HUES64 (cell line): ENCODE data around the gene MOB3A.

ENCODE experiments used
- H3K27ac ChIP-seq: 2 replicates; pipeline ENCODE4 v1.7.0; 2013; ENCODE audit warnings: low read depth, low read length, inconsistent platforms
- H3K27me3 ChIP-seq: 2 replicates; pipeline ENCODE4 v1.6.1; 2013; ENCODE audit warnings: mild to moderate bottlenecking, low read length; ENCODE audit not compliant: insufficient read depth
- H3K36me3 ChIP-seq: 2 replicates; pipeline ENCODE4 v1.6.1; 2013; ENCODE audit warnings: mild to moderate bottlenecking, low read length; ENCODE audit not compliant: insufficient read depth
- H3K4me1 ChIP-seq: 2 replicates; pipeline ENCODE4 v1.6.1; 2013; ENCODE audit warnings: mild to moderate bottlenecking, low read length, moderate library complexity; ENCODE audit not compliant: insufficient read depth
- H3K4me3 ChIP-seq: 2 replicates; pipeline ENCODE4 v1.5.1; 2013; ENCODE audit warnings: mild to moderate bottlenecking, low read length, moderate library complexity
- H3K9ac ChIP-seq: 2 replicates; pipeline ENCODE4 v1.6.1; 2013; ENCODE audit warnings: mild to moderate bottlenecking, low read depth, low read length
- H3K9me3 ChIP-seq: 2 replicates; pipeline ENCODE4 v1.6.1; 2013; ENCODE audit warnings: low read depth, low read length; ENCODE audit not compliant: insufficient read depth
- WGBS: fragments of 150-250, 120-280 bp; methylation state at CpG from one replicate; pipeline ENCODE4 v1.1.7; 2013; ENCODE audit warnings: missing lambda C conversion rate; 5-methylcytosine and 5-hydroxymethylcytosine counted together

Gene MOB3A

DNA sequence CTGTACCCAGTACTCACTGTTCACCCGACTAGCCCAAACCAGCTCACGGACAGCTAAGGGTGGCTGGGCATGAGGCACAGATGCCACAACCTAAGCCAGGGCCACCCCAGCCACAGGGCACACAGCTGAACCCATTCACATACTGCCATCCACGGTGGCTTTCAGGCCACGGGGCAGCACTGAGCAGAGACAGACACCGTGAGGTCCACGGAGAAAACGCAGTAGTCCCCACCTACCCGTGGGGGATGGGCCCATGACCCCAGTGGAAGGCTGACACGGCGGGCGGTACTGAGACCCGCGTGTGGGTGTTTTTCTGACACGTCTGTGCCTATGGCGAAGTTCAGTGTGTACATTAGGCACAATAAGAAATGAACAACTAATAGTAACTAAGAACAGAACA is 26.1 kb upstream of the MOB3A start:
- no peak overlapping the region for H3K27ac ChIP-seq
- no peak overlapping the region for H3K9ac ChIP-seq
- no peaks in the 10 kb centered on the region for H3K9me3 ChIP-seq
- H3K4me1 ChIP-seq: no peaks in the 10 kb centered on the region
- 96% methylated on average over 15 of the region's 15 CpGs for WGBS
- H3K36me3 ChIP-seq: peaks cover 93% of the 10 kb centered on the region
- no peaks in the 10 kb centered on the region for H3K27me3 ChIP-seq
- no peak overlapping the region for H3K4me3 ChIP-seq

DNA sequence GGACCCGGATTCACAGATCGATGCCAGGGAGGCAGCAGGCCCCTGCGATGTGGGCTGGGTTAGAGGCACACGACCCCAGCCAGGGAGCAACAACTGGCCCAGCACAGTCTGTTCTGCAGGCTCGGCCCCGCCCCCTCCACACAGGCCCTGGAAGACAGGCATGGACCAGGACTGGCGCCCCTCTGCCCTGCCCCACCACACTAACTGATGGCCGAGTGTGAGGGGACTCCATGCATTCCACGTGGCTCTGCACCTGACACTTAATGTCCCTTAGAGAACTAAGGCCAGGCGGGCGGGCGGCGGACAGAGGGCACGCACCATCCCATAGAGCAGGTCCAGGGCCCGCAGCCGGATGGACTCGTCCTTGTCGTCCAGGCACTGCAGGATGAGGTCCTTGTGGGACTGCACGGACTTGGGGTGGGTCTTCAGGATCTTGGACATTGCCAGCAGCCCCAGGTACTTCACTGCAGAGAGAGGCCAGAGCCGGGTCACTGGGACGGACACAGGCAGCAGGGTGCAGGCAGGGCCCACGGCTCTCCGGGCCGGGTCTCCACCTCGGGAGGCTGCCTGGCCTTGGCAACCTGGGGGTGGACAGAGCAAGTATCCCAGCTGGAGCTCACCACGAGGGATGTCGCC is 25.4 kb upstream of the MOB3A start:
- Histone ChIP-seq H3K9me3 (no peaks in the 10 kb centered on the region), H3K36me3 (peaks cover 93% of the 10 kb centered on the region), H3K27ac (no peak overlapping the region), H3K4me3 (no peak overlapping the region), H3K4me1 (no peaks in the 10 kb centered on the region), H3K9ac (no peak overlapping the region), H3K27me3 (no peaks in the 10 kb centered on the region)
- WGBS: 95% methylated on average over 27 of the region's 27 CpGs

DNA sequence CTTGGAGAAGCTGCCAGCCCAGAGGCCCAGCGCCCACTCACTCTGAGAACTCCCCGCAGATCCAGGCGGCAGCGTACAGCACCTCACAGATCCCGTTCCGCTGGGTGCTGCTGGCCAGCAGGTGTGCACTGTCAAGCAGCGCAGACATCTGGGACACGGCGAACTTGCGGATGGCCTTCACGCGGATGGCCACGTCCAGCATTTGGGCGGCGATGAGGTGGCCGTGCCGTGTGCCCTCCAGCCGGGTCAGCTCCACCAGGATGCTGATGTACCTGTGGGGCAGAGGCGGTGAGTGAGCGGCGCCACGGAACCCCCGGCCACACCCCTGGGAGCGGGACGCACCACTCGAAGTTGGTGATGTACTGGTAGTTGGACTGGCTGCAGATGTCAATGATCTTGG is 24.7 kb upstream of the MOB3A start:
- Histone ChIP-seq H3K36me3 (peaks cover 94% of the 10 kb centered on the region), H3K4me3 (no peak overlapping the region)
- 97% methylated on average over 26 of the region's 26 CpGs for WGBS

DNA sequence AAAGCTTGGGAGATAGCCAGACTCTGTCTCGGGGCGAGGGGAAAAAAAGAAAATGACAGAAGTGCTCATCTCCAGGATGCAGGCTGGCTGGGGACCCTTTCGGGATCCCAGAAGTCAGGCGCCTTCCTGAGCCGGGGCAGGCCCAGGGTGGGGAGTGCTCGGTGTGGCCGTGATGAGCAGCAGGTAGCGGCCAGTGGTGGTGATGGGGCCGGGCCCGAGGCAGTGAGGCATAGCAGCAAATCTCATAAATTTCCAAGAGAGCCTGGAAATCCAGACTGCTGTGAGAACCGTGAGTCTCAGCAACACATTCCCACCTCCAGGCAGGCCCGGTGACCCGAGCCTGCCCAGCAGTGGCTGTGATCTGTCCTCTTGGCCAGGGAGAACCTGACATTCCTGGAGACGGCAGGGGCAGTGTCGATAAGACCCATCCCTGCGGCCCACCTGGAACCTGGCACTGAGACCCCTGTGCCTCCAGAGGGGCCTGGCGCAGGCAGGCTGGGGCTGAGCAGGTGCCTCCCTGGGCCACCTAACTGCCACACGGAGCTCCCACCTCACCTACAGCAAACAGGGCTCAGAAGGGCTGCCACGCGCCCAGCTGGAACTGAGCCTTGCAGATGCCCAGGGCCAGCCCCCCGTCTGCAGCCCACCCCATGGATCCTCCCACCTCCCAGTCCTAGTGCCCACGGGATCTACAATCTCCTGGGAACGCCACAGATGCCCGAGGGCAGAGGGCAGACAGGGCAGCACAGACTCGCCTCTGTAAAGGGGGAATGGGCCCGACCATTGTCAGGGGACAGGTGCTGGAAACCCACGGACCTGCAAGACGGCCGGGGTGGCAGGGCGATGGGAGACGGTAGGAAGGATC is 24.0 kb upstream of the MOB3A start:
- Histone ChIP-seq H3K27ac (no peak overlapping the region), H3K4me3 (no peak overlapping the region), H3K36me3 (peaks cover 94% of the 10 kb centered on the region), H3K4me1 (no peaks in the 10 kb centered on the region), H3K9ac (no peak overlapping the region), H3K27me3 (no peaks in the 10 kb centered on the region), H3K9me3 (no peaks in the 10 kb centered on the region)
- WGBS: 96% methylated on average over 31 of the region's 31 CpGs

More for the DNA sequence above, 24.7 kb upstream of the MOB3A start:
- Histone ChIP-seq H3K9me3 (no peaks in the 10 kb centered on the region), H3K27me3 (no peaks in the 10 kb centered on the region), H3K27ac (no peak overlapping the region), H3K4me1 (no peaks in the 10 kb centered on the region), H3K9ac (no peak overlapping the region)

DNA sequence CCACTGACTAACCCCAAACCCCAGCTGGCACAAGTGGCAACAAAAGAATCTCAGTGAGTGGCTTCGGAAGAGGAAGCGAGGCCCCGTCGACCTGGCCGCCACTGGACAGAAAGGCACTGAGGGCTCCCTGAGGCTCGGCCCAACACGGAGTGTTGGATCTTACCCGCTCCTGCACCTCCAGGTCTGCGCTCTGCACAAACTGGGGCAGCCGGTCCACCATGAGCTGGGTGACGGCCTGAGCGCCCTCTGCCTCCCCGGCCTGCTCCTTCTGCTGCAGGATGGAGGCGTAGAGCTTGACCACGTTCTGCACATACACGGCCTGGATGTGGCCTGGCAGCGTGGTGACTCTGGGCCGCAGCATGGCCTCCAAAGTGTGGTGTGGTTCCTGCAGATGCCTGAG is 22.3 kb upstream of the MOB3A start:
- Histone ChIP-seq H3K9me3 (no peaks in the 10 kb centered on the region), H3K27ac (no peak overlapping the region), H3K4me3 (no peak overlapping the region), H3K36me3 (peaks cover 96% of the 10 kb centered on the region), H3K9ac (no peak overlapping the region), H3K4me1 (no peaks in the 10 kb centered on the region), H3K27me3 (no peaks in the 10 kb centered on the region)
- WGBS: 96% methylated on average over 18 of the region's 18 CpGs

DNA sequence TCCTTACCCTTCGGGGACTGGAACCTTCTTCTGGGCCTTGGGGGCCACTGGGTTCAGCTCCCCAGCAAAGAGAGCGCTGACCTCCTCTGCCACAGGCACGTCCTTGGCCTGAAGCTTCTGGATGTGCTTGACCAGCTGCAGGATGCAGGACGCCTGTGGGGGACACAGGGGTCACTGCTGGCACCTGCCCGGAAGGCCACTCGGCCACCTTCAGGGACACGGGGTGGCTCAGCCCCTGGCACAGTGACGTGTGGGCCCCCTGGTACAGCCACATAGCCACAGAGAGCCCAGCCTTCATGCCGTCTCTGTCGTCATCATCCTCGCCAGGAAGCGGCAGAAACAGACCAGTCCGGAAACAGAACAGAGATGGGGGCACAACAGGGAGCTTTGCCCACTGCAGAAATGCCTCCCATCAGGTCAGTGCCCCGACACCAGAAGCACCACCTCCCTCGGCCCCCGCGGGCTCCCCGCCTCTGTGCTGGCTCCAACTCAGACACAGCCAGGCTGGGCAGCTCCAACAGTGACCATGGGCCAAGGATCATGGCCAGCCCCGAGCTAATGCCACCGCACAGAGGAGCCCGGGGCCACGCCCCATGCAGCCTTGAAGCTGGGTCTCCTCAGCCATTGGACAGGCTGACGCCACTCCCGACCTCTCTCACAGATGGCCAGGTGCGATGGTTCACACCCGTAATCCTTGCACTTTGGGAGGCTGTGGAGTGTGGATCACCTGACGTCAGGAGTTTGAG is 21.3 kb upstream of the MOB3A start:
- no peak overlapping the region for H3K4me3 ChIP-seq
- H3K27me3 ChIP-seq: no peaks in the 10 kb centered on the region
- no peaks in the 10 kb centered on the region for H3K4me1 ChIP-seq
- no peaks in the 10 kb centered on the region for H3K9me3 ChIP-seq
- peaks cover 95% of the 10 kb centered on the region for H3K36me3 ChIP-seq
- H3K9ac ChIP-seq: no peak overlapping the region
- H3K27ac ChIP-seq: no peak overlapping the region
- WGBS: 97% methylated on average over 27 of the region's 27 CpGs

DNA sequence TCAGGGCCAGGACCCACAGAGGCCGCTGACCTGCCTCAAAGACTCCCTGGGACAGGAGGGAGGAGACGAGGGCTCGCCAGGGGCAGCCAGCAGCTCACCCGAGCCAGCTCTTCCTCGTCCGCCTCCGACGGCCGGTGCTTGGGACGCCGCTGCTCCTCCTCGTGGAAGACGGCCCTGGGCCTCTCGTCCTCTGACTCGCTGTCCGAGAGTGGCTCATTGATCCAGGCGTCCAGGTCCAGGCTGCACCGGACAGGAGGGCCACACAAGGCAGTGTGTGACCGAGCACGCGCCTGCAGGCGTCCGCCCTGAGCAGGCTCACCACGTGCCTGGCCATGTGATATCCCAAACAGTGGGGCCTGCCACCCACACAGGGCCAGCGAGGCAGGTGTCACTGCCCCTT is 20.4 kb upstream of the MOB3A start:
- Histone ChIP-seq H3K4me3 (no peak overlapping the region), H3K27me3 (no peaks in the 10 kb centered on the region), H3K4me1 (no peaks in the 10 kb centered on the region), H3K9me3 (no peaks in the 10 kb centered on the region), H3K9ac (no peak overlapping the region; the same call in 1 of the 2 replicates), H3K36me3 (peaks cover 95% of the 10 kb centered on the region), H3K27ac (no peak overlapping the region)
- WGBS: 97% methylated on average over 25 of the region's 25 CpGs

DNA sequence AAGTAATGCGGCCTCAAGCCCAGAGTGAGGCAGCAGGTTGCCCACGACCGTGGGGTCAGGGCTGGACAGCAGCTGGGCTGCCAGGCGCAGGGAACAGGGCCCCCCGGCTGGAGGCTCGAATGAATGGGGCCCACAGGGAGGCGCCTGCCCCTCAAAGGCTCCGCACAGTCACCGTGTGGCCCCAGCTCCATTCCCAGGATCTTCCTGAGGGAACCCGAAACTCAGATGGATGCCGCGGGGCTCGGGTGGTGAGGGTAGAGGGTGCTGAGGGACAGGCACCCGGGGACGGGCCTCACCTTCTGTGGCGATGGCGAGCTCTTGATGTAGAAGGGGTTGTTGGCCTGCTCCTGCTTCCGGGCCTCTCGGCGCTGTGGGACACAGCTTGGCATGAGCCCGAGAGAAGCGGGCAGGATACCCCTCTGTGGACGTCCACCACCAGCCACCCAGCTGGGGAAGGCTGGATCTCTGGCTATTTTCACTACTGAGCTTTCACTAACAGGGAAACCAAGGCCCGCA is 19.8 kb upstream of the MOB3A start:
- no peaks in the 10 kb centered on the region for H3K27me3 ChIP-seq
- peaks cover 95% of the 10 kb centered on the region for H3K36me3 ChIP-seq
- 95% methylated on average over 24 of the region's 24 CpGs for WGBS
- H3K9ac ChIP-seq: no peak overlapping the region
- H3K27ac ChIP-seq: no peak overlapping the region
- H3K4me1 ChIP-seq: no peaks in the 10 kb centered on the region
- no peak overlapping the region for H3K4me3 ChIP-seq
- H3K9me3 ChIP-seq: no peaks in the 10 kb centered on the region

DNA sequence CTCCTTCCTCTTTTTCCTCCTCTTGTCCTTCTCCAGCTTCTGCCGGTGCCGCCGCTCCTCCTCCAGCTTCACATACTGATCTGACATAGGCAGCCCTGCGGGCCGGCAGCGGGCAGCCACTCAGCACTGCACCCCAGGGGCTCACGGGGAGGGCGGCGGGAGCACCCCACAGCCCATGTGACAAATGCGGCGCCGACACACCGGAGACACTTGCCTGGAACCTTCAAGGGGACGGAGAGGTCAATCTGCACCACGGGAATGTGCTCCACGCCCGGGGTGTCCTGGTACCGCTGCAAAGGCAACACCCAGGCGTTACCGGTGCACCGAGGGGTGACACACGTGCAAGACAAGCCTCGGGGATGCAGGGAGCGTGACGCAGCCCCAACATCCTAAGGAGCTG is 19.2 kb upstream of the MOB3A start:
- no peaks in the 10 kb centered on the region for H3K4me1 ChIP-seq
- H3K36me3 ChIP-seq: peaks cover 95% of the 10 kb centered on the region
- no peak overlapping the region for H3K4me3 ChIP-seq
- H3K27ac ChIP-seq: no peak overlapping the region
- no peak overlapping the region for H3K9ac ChIP-seq
- H3K9me3 ChIP-seq: no peaks in the 10 kb centered on the region
- 96% methylated on average over 25 of the region's 25 CpGs for WGBS
- no peaks in the 10 kb centered on the region for H3K27me3 ChIP-seq

DNA sequence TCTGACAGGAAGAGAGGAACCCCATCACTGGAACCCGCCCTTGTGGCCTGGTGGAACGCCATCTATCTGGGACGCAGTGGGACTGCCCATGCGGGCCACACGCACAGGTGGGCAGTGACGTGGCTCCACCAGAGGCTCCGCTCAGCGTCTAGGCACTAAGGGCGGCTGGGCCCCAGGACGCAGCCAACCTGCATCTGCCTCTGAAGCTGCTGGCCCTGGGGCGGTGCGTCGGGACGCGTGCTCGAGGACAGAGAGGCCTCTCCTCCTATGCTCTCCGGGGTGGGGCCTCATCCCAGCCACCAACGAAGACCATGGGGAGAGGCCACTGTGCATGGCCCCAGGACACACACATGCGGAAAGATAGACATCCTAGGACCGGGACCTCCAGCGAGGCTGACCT is 18.7 kb upstream of the MOB3A start:
- no peak overlapping the region for H3K9ac ChIP-seq
- H3K27me3 ChIP-seq: no peaks in the 10 kb centered on the region
- H3K36me3 ChIP-seq: peaks cover 95% of the 10 kb centered on the region
- H3K4me1 ChIP-seq: no peaks in the 10 kb centered on the region
- no peak overlapping the region for H3K27ac ChIP-seq
- no peak overlapping the region for H3K4me3 ChIP-seq
- H3K9me3 ChIP-seq: no peaks in the 10 kb centered on the region
- WGBS: 96% methylated on average over 21 of the region's 21 CpGs

DNA sequence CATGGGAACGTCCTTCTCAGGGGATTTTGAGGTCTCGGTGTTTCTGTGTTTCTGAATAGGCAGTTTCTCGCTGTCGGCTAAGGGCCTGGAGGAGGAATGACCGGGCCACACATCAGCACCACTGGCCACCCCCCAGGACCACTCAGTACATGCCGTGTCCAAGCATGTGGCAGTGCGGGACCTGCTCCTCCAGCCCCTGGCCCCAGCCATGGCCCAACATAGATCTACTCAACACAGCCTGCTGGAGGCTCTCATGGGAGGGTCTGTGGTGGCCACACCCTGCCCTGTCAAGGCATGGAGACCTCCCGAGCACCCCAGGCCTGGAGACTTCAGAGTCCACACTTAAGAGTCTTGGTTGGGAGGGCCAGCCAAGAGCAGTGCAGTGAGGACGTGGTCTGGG is 18.1 kb upstream of the MOB3A start:
- 94% methylated on average over 9 of the region's 9 CpGs for WGBS
- H3K27me3 ChIP-seq: no peaks in the 10 kb centered on the region
- H3K36me3 ChIP-seq: peaks cover 98% of the 10 kb centered on the region

More for the DNA sequence above, 18.1 kb upstream of the MOB3A start:
- H3K27ac ChIP-seq: no peak overlapping the region
- H3K4me1 ChIP-seq: no peaks in the 10 kb centered on the region
- H3K9me3 ChIP-seq: no peaks in the 10 kb centered on the region
- no peak overlapping the region for H3K4me3 ChIP-seq
- H3K9ac ChIP-seq: no peak overlapping the region
